Naive thymus-derived CD4-positive, alpha-beta T cell (primary cell): ENCODE measurements around the gene C6orf89. TPM values are rescaled to one million over a fixed set of nuclear protein-coding genes. Genes with fewer than 3 reads are reported as not detected.

ENCODE experiments used
- ATAC-seq: fragments of 150-1000 bp; cut with Tn5 transposase; 2 replicates; pipeline ENCODE4 v1.10.0; 2021; ENCODE audit warnings: mild to moderate bottlenecking, moderate library complexity
- CTCF ChIA-PET: fragments of 350-600 bp; sonication (Branson Sonifier 250); formaldehyde crosslinking; loops from one replicate; lab custom pipeline; 2021; ENCODE audit warnings: antibody characterized with exemption; lab: Charles Lee
- POLR2A ChIA-PET: fragments of 350-600 bp; sonication (Branson Sonifier 250); formaldehyde crosslinking; loops from one replicate; lab custom pipeline; 2021; ENCODE audit warnings: antibody characterized with exemption, inconsistent platforms; lab: Charles Lee
- DNase-seq, 9 donors: peaks; one replicate each; pipeline versions ENCODE4 v3.0.0 to v3.0.0-alpha.2; 2020 to 2022; ENCODE audit warnings: mixed read lengths in 1 of 9
- H3K27ac ChIP-seq: one replicate; pipeline ENCODE4 v1.7.0; 2013; ENCODE audit warnings: mild to moderate bottlenecking, low read depth, low read length, moderate library complexity
- H3K27me3 ChIP-seq, 2 donors: one replicate each; pipeline ENCODE4 v1.7.0; 2013; ENCODE audit warnings: low read length in 2 of 2, mild to moderate bottlenecking in 2 of 2, moderate library complexity in 2 of 2; ENCODE audit not compliant: control insufficient read depth in 2 of 2, insufficient read depth in 2 of 2
- H3K36me3 ChIP-seq, 3 experiments: 1 replicate in 2 of 3; 2 replicates in 1 of 3; pipeline ENCODE4 v1.7.0; 2013; ENCODE audit warnings: low read length in 3 of 3, mild to moderate bottlenecking in 3 of 3, moderate library complexity in 1 of 3; ENCODE audit not compliant: insufficient read depth in 3 of 3, control insufficient read depth in 2 of 3
- H3K4me1 ChIP-seq, 2 donors: one replicate each; pipeline ENCODE4 v1.7.0; 2013; ENCODE audit warnings: low read length in 2 of 2, mild to moderate bottlenecking in 2 of 2, moderate library complexity in 1 of 2; ENCODE audit not compliant: control insufficient read depth in 2 of 2, insufficient read depth in 2 of 2
- H3K4me3 ChIP-seq: 2 replicates; pipeline ENCODE4 v1.7.0; 2013; ENCODE audit warnings: mild to moderate bottlenecking, low read length
- H3K9me3 ChIP-seq, 3 experiments: 1 replicate in 2 of 3; 2 replicates in 1 of 3; pipeline ENCODE4 v1.7.0; 2013; ENCODE audit warnings: low read length in 3 of 3; ENCODE audit not compliant: control insufficient read depth in 2 of 3
- H3K27ac Mint-ChIP-seq, 9 donors: one replicate each; pipeline ENCODE4 v1.8.0; 2020 to 2022; ENCODE audit warnings: mixed read lengths in 9 of 9, mild to moderate bottlenecking in 8 of 9, moderate library complexity in 5 of 9, inconsistent platforms in 2 of 9
- H3K27me3 Mint-ChIP-seq, 5 donors: one replicate each; pipeline ENCODE4 v1.8.0; 2021 to 2022; ENCODE audit warnings: mixed read lengths in 5 of 5, mild to moderate bottlenecking in 1 of 5
- H3K36me3 Mint-ChIP-seq, 5 donors: one replicate each; pipeline ENCODE4 v1.8.0; 2020 to 2022; ENCODE audit warnings: mixed read lengths in 5 of 5, mild to moderate bottlenecking in 3 of 5, inconsistent platforms in 1 of 5
- H3K4me1 Mint-ChIP-seq, 7 donors: one replicate each; pipeline ENCODE4 v1.8.0; 2020 to 2022; ENCODE audit warnings: mixed read lengths in 7 of 7, mild to moderate bottlenecking in 3 of 7, inconsistent platforms in 1 of 7
- H3K4me3 Mint-ChIP-seq, 10 donors: one replicate each; pipeline ENCODE4 v1.8.0; 2020 to 2022; ENCODE audit warnings: mild to moderate bottlenecking in 10 of 10, mixed read lengths in 10 of 10, moderate library complexity in 6 of 10, inconsistent platforms in 2 of 10
- H3K9me3 Mint-ChIP-seq, 11 donors: one replicate each; pipeline ENCODE4 v1.8.0; 2020 to 2022; ENCODE audit warnings: mixed read lengths in 11 of 11, mild to moderate bottlenecking in 4 of 11, inconsistent platforms in 1 of 11, moderate library complexity in 1 of 11
- intact Hi-C, 2 donors: fragments of 100-400 bp; cut with micrococcal nuclease; formaldehyde crosslinking; loops; one replicate each; pipeline ENCODE4 v1.15.1; 2023
- polyA plus RNA-seq, 2 donors: library from polyadenylated mRNA; unstranded; fragments of 300-500 nt; fragmentation: Illumina TruSeq; gene quantifications; one replicate each; pipeline ENCODE4 v1.2.3, GENCODE V29; 2021
- total RNA-seq, 6 experiments: library from RNA in 5 of 6; stranded (reverse) in 5 of 6; gene quantifications; 1 replicate in 5 of 6; 2 replicates in 1 of 6; pipeline ENCODE4 v1.2.3 and lab custom pipeline; 2021 to 2026

C6orf89 gene
- total and polyA plus RNA-seq, 7 experiments from 2014 or later, result 34.6 to 48.2 (median 40.4) TPM

DNA sequence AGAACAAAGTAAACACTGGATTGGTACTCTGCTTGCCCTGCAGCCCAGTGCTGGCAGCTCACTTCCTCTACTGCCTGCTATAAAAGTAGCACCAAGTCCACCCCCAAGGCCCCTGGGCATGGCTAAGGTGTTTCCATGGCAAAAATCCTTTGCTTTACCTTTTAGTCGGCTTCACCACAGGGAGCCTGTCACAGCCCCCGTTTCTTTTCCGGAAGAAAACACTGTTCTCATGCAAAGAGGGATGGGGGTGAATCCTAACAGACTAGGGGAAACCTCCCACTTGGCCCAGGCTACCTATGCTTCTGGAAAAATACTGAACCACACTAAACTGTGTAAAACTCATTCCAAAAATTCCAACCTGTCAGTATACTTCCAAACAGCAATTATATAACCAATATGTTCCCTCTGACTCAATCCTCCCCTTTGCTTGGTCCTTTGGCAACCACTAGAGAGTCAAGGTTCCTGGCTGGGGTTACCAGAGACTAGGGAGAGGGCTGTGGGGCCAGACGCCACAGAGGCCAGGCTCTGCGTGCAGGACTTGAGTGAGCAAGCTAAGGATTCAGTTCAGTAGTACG is 27.3 kb upstream of the C6orf89 start:
- ChIA-PET POLR2A (no interaction called here), CTCF (no interaction called here)
- H3K36me3 ChIP-seq, result peaks cover 0 to 60% (median 0%) of the 10 kb centered on the region in 3 experiments
- intact Hi-C loops, result no loop called here
- Mint-ChIP-seq H3K27me3 (no peaks in the 10 kb centered on the region), H3K9me3 (no peaks in the 10 kb centered on the region), H3K4me1 (peaks cover 0 to 23% (median 5%) of the 10 kb centered on the region in 7 donors), H3K27ac (peak overlapping the region in 1 of 9 donors; percentile 41), H3K36me3 (peaks cover 9 to 59% (median 29%) of the 10 kb centered on the region in 5 donors), H3K4me3 (no peak overlapping the region)
- H3K9me3 ChIP-seq, result no peaks in the 10 kb centered on the region
- H3K4me3 ChIP-seq, result no peak overlapping the region
- no peaks in the 10 kb centered on the region for H3K27me3 ChIP-seq
- DNase-seq, result peak in 1 of 9 donors; percentile 6
- no peak overlapping the region for H3K27ac ChIP-seq
- ATAC-seq, result no peak
- no peaks in the 10 kb centered on the region for H3K4me1 ChIP-seq

DNA sequence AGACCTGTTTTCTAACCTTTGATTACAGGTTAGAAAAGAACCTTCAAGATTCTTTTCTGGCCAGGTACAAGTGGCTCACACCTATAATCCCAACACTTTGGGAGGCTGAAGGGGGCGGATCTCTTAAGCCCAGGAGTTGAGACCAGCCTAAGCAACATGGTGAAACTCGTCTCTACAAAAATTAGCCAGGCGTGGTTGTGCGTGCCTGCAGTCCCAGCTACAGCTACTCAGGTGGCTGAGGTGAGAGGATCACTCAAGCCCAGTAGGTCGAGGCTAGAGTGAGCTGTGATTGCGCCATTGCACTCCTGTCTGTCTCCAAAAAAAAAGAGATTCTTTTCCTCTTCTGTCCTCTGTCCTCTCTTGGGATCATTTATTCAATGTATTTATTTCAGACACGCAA is 25.6 kb upstream of the C6orf89 start:
- H3K36me3 Mint-ChIP-seq, result peaks cover 11 to 61% (median 30%) of the 10 kb centered on the region in 5 donors
- POLR2A ChIA-PET, result no interaction called here

DNA sequence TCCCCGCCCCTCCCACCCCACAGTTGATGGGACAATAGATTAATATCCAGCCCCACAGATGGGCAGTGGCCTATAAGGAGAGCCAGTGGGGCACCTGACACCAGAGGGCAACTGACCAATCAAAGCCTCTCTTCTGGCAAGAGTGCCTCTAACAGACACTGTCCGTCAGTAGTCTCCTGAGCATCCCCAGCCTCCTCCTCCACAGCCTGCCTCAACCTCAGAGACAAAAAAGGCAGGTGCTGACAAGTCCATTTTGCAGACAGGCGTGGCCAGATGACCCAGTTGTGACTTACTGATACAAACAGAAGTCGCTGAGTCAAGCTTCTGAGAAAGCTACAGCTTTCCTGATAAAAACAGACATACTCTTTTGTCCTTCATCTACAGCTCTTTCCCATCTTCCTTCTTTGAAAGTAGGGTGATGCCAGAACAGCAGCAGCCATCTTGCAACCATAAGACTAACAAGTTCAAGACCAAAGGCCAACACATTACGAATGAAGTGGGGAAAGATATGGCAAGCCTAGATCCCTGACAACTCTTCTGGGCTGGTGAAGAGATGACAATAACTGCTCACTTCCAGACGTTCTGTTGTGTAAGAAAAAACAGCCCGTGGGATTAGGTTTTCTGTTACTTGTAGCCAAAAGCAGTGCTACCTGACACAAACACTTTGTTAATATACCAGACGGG is 23.4 kb upstream of the C6orf89 start:
- CTCF ChIA-PET, result interaction anchor here (0.7 kb wide), 1 partner anchor 182 kb away, joined by 4 read pairs; no protein-coding TSS in a partner anchor
- DNase-seq, result no peak

More for the DNA sequence above, 25.6 kb upstream of the C6orf89 start:
- ATAC-seq (no peak), DNase-seq (no peak)
- peaks cover 0 to 31% (median 18%) of the 10 kb centered on the region in 7 donors for H3K4me1 Mint-ChIP-seq
- H3K27ac Mint-ChIP-seq, result peak overlapping the region in 2 of 9 donors; percentile 10 to 70
- H3K4me3 Mint-ChIP-seq, result no peak overlapping the region
- CTCF ChIA-PET, result interaction anchor here (0.7 kb wide), 1 partner anchor 127 kb away, joined by 3 read pairs; no protein-coding TSS in a partner anchor
- Histone ChIP-seq H3K4me1 (no peaks in the 10 kb centered on the region), H3K9me3 (no peaks in the 10 kb centered on the region), H3K4me3 (no peak overlapping the region), H3K27me3 (no peaks in the 10 kb centered on the region), H3K36me3 (peaks cover 0 to 53% (median 0%) of the 10 kb centered on the region in 3 experiments), H3K27ac (no peak overlapping the region)
- intact Hi-C loops, result no loop called here
- no peaks in the 10 kb centered on the region for H3K9me3 Mint-ChIP-seq
- H3K27me3 Mint-ChIP-seq, result no peaks in the 10 kb centered on the region

DNA sequence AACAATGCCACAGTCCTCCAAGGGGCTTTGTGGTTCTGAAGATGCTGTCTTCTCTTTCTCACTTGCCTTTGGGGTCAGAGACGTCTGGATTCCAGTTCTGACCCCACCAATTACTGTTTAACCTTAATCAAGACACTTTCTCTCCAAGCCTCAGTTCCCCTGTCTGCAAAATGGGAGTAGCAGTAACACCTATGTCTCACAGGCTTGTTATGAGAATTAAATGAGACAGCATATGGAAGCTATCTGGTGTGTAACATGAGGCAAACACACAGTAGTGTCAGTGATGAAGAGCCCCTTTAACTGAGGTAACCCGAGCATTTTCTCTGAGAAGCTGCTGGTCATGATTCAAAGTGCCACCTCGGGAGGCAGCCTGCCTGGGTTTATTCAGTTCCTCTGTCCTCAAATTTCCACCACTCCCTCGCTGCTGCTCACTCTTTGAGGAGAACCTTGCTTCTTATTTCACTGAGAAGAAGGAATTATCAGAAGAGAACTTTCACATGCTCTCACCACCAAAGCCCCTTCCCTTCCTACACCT is 22.8 kb upstream of the C6orf89 start:
- Histone ChIP-seq H3K4me3 (no peak overlapping the region), H3K36me3 (peaks cover 0 to 38% (median 0%) of the 10 kb centered on the region in 3 experiments), H3K9me3 (no peaks in the 10 kb centered on the region), H3K27me3 (no peaks in the 10 kb centered on the region), H3K4me1 (peaks cover 0 to 8% of the 10 kb centered on the region in 2 donors), H3K27ac (no peak overlapping the region)
- Mint-ChIP-seq H3K27me3 (no peaks in the 10 kb centered on the region), H3K9me3 (no peaks in the 10 kb centered on the region), H3K36me3 (peaks cover 11 to 70% (median 33%) of the 10 kb centered on the region in 5 donors), H3K4me3 (no peak overlapping the region), H3K27ac (no peak overlapping the region), H3K4me1 (peaks cover 23 to 56% (median 45%) of the 10 kb centered on the region in 7 donors)
- intact Hi-C loops, result no loop called here
- ChIA-PET POLR2A (no interaction called here), CTCF (no interaction called here)
- DNase-seq, result no peak
- no peak for ATAC-seq

More for the DNA sequence above, 23.4 kb upstream of the C6orf89 start:
- H3K27ac Mint-ChIP-seq, result peak overlapping the region in 2 of 9 donors; percentile 20 to 40
- H3K4me1 Mint-ChIP-seq, result peaks cover 19 to 51% (median 39%) of the 10 kb centered on the region in 7 donors
- intact Hi-C loops, result no loop called here
- POLR2A ChIA-PET, result no interaction called here
- H3K9me3 ChIP-seq, result no peaks in the 10 kb centered on the region
- no peak overlapping the region for H3K4me3 ChIP-seq
- H3K36me3 ChIP-seq, result peaks cover 0 to 32% (median 0%) of the 10 kb centered on the region in 3 experiments
- H3K9me3 Mint-ChIP-seq, result no peaks in the 10 kb centered on the region
- ATAC-seq, result no peak
- peaks cover 0 to 8% of the 10 kb centered on the region in 2 donors for H3K4me1 ChIP-seq
- peaks cover 11 to 64% (median 27%) of the 10 kb centered on the region in 5 donors for H3K36me3 Mint-ChIP-seq
- peak overlapping the region in 1 of 10 donors; percentile 25 for H3K4me3 Mint-ChIP-seq
- no peaks in the 10 kb centered on the region for H3K27me3 ChIP-seq
- no peaks in the 10 kb centered on the region for H3K27me3 Mint-ChIP-seq
- H3K27ac ChIP-seq, result no peak overlapping the region

DNA sequence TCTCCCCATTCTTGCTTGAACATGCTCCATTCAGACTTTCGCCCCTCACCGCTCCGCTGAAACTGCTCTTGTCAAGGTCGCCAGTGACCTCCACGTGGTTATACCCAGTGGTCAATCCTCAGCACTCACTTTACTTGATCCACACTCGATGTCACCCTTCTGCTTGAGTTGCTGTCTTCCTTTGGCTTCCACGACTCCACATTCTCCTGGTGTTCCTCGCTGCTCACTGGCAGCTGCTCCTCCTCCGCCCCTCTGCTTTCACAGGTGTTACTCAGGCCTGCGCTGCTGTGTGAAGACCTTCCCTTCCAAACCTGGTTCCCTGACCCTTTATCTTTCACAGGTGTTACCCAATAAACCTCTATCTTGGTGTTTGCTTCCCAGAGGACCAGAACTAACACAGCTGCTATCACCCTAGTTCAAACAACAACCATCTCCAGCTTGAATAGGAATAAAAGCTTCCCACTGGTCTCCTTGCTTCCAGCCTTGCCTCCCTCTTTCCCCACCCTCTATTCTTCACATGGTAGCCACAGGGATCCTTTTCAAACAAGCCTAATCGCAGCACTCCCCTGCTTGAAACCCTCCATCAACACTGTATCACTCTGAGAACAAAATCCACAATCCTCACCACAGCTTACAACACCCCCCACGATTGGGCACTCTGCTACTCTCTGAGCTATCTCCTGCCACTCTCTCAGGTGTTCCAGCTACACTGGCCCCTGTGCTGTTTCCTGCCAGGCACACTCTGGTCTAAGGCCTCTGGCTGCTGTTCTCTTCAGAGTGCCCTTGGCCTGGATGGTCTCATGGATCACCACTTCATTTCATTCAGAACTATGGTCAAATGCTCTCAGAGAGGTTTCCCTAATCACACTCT is 21.8 kb upstream of the C6orf89 start:
- Mint-ChIP-seq H3K27ac (peak overlapping the region in 1 of 9 donors; percentile 16), H3K4me3 (no peak overlapping the region), H3K9me3 (no peaks in the 10 kb centered on the region), H3K36me3 (peaks cover 14 to 71% (median 38%) of the 10 kb centered on the region in 5 donors), H3K4me1 (peaks cover 26 to 61% (median 49%) of the 10 kb centered on the region in 7 donors), H3K27me3 (no peaks in the 10 kb centered on the region)
- Histone ChIP-seq H3K4me1 (peaks cover 0 to 8% of the 10 kb centered on the region in 2 donors), H3K27ac (no peak overlapping the region), H3K9me3 (no peaks in the 10 kb centered on the region), H3K4me3 (no peak overlapping the region), H3K27me3 (no peaks in the 10 kb centered on the region), H3K36me3 (peaks cover 0 to 37% (median 0%) of the 10 kb centered on the region in 3 experiments)
- no peak for DNase-seq
- ChIA-PET CTCF (interaction anchor here (0.8 to 1.1 kb wide), 2 partner anchors 21 to 104 kb away, joined by 3 to 4 read pairs; partner anchors contain the start of gene C6orf89), POLR2A (interaction anchor here (2.3 kb wide), 1 partner anchor 10 kb away, joined by 9 read pairs; the partner anchor contains the start of gene PPIL1)
- no peak for ATAC-seq
- intact Hi-C loops, result no loop called here

DNA sequence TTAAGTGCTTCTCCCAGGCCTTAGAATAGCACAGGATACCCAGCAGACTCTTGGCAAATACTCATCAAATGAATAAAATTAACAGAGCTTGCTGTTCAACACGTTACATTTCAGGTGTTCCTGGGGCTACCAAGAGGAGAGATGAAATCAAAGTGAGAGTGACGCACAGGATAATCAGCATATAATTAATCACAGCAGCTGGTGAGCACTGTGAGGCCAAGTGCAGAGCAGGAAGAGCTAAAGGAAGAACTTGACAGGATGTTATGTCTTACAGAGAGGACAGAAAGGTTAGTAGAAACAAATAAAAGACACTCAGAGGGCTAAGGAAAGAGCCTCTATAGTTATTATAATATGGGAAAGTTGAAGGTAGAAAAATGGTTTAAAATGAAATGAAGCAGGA is 19.9 kb upstream of the C6orf89 start:
- no peak for ATAC-seq
- Histone ChIP-seq H3K4me1 (peaks cover 0 to 8% of the 10 kb centered on the region in 2 donors), H3K27ac (no peak overlapping the region), H3K36me3 (peaks cover 0 to 44% (median 0%) of the 10 kb centered on the region in 3 experiments), H3K9me3 (no peaks in the 10 kb centered on the region), H3K27me3 (no peaks in the 10 kb centered on the region), H3K4me3 (no peak overlapping the region)
- DNase-seq, result no peak
- POLR2A ChIA-PET, result interaction anchor here (0.5 to 2.3 kb wide), 2 partner anchors 8 to 411 kb away, joined by 3 to 9 read pairs; partner anchors contain the start of gene PPIL1
- Mint-ChIP-seq H3K9me3 (no peaks in the 10 kb centered on the region), H3K4me1 (peaks cover 30 to 70% (median 61%) of the 10 kb centered on the region in 7 donors), H3K27me3 (no peaks in the 10 kb centered on the region), H3K4me3 (peak overlapping the region in 1 of 10 donors; percentile 6), H3K36me3 (peaks cover 15 to 79% (median 38%) of the 10 kb centered on the region in 5 donors), H3K27ac (peak overlapping the region in 4 of 9 donors; percentile 11 to 61 (median 34))
- CTCF ChIA-PET, result interaction anchor here (1.1 to 1.2 kb wide), 2 partner anchors 13 to 15 kb away, joined by 3 read pairs; no protein-coding TSS in a partner anchor
- intact Hi-C loops, result no loop called here
